C4-2B (cell line): ENCODE data around the gene LMNTD2.
A peak's percentile ranks its signal among the peaks of the same experiment; 100 is the strongest.

ENCODE experiments used
- H3K27ac ChIP-seq: fragments of 450-650 bp; 2 replicates; pipeline ENCODE4 v1.5.1; 2017
- CTCF ChIP-seq: fragments of 450-650 bp; conservative IDR thresholded peaks from 2 replicates; pipeline ENCODE4 v1.5.1; 2017; ENCODE audit warnings: mild to moderate bottlenecking
- ZFX ChIP-seq: fragments of 450-650 bp; IDR thresholded peaks from 2 replicates; pipeline ENCODE4 v1.6.1; 2017

The LMNTD2 gene

GRCh38 chr11:605286-606129, 45.0 kb upstream of the LMNTD2 start:
- TF ChIP-seq CTCF (no peak), ZFX (no peak)
- peak overlapping the region; percentile 36 for H3K27ac ChIP-seq

DNA sequence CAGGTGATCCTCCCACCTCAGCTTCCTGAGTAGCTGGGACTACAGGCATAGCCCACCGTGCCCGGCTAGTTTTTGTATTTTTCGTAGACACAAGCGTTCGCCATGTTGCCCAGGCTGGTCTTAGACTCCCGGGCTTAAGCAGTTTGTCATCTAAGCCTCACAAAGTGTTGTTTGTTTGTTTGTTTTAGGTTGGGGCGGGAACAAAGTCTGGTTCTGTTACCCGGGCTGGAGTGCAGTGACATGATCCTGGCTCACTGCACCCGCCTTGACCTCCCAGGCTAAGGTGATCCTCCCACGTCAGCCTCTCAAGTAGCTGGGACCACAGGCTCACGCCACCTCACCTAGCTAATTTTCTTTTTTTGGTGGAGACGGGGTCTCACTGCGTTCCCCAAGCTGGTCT, 42.6 kb upstream of the LMNTD2 start:
- TF ChIP-seq CTCF (no peak), ZFX (no peak)
- H3K27ac ChIP-seq = no peak overlapping the region

GRCh38 chr11:601573-602245, 41.2 kb upstream of the LMNTD2 start:
- TF ChIP-seq CTCF (no peak), ZFX (no peak)
- no peak overlapping the region for H3K27ac ChIP-seq

DNA sequence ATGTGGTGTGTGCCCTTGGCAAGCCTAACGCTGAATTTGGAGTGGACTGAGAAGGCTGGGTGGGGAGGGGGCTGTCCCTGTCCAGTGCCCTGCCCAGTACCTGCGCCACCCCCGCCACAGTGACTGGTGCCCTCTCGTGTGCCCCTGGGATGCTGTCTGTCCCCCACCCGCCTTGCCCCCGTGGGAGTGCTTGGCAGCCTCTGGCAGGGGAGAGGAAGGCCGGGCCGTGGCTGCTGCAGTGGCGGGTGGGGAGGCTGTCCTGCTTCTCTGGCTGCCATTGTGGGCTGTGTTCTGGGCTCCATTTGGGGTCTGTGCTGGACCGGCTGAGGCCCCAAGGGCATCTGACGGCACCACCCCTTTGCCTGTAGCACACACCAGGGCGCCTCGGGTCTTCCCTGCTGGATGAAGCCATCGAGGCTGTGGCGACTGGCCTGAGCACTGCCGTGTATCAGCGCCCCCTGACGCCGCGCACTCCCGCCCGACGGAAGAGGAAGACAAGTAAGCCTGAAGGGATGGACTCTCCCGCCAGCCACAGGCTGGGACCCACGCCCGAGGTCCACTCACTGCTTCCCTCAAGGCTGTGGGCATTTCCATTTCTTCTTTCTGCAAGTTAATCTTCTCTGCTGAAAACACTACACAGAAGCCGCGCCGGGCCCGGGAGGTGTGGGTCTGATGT, 37.6 kb upstream of the LMNTD2 start:
- TF ChIP-seq CTCF (no peak), ZFX (no peak)
- H3K27ac ChIP-seq = no peak overlapping the region

GRCh38 chr11:597166-597725, 36.7 kb upstream of the LMNTD2 start:
- TF ChIP-seq ZFX = no peak
- TF ChIP-seq CTCF = no peak
- no peak overlapping the region for H3K27ac ChIP-seq

DNA sequence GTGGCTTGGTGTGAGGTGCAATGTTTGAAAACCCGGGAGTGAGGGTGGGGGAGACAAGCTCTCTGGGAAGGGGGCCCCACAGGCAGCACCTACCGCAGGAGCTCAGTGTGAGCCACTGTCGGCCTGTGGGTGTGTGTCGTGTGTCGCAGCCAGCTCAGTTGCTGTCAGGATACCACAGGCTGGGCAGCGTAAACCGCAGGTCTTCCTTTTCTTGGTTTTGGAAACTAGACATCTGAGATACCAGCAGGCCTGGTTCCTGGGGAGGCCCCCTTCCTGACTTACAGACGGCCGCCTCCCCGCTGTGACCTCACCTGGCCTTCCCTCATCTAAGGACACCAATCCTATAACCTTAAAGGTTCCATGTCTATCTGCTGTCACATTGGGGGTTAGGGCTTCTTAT, 35.8 kb upstream of the LMNTD2 start:
- no peak overlapping the region for H3K27ac ChIP-seq
- TF ChIP-seq CTCF (no peak), ZFX (no peak)
